ENCODE data around the gene CDH18. TPM values are rescaled to one million over a fixed set of nuclear protein-coding genes. Genes with fewer than 3 reads are reported as not detected.

The CDH18 gene
- total and polyA plus RNA-seq, 2 of the 13 experiments (the other 11 are each of a cell fraction or from before 2014, with no cell fraction given) = not detected

- TF ChIP-seq, protein P1, sequence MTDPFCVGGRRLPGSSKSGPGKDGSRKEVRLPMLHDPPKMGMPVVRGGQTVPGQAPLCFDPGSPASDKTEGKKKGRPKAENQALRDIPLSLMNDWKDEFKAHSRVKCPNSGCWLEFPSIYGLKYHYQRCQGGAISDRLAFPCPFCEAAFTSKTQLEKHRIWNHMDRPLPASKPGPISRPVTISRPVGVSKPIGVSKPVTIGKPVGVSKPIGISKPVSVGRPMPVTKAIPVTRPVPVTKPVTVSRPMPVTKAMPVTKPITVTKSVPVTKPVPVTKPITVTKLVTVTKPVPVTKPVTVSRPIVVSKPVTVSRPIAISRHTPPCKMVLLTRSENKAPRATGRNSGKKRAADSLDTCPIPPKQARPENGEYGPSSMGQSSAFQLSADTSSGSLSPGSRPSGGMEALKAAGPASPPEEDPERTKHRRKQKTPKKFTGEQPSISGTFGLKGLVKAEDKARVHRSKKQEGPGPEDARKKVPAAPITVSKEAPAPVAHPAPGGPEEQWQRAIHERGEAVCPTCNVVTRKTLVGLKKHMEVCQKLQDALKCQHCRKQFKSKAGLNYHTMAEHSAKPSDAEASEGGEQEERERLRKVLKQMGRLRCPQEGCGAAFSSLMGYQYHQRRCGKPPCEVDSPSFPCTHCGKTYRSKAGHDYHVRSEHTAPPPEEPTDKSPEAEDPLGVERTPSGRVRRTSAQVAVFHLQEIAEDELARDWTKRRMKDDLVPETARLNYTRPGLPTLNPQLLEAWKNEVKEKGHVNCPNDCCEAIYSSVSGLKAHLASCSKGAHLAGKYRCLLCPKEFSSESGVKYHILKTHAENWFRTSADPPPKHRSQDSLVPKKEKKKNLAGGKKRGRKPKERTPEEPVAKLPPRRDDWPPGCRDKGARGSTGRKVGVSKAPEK (CRISPR knock-in tag; IDR thresholded peaks at IDR 0.05; ENCODE audit: borderline replicate concordance) = no peak
- TF ChIP-seq, protein P2, sequence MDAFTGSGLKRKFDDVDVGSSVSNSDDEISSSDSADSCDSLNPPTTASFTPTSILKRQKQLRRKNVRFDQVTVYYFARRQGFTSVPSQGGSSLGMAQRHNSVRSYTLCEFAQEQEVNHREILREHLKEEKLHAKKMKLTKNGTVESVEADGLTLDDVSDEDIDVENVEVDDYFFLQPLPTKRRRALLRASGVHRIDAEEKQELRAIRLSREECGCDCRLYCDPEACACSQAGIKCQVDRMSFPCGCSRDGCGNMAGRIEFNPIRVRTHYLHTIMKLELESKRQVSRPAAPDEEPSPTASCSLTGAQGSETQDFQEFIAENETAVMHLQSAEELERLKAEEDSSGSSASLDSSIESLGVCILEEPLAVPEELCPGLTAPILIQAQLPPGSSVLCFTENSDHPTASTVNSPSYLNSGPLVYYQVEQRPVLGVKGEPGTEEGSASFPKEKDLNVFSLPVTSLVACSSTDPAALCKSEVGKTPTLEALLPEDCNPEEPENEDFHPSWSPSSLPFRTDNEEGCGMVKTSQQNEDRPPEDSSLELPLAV (CRISPR knock-in tag; conservative IDR thresholded peaks at IDR 0.05; ENCODE audit: low read depth) = no peak
- TF ChIP-seq ZNF597 (CRISPR knock-in tag; IDR thresholded peaks at IDR 0.05) (no peak), SP140L (CRISPR knock-in tag; IDR thresholded peaks at IDR 0.05; ENCODE audit: borderline replicate concordance) (no peak), POLR2A (IDR thresholded peaks at IDR 0.05; ENCODE audit: insufficient read depth in 1 of 2, low read depth in 2 of 2, low read length in 2 of 2) (no peak), MXI1 (IDR thresholded peaks at IDR 0.05; ENCODE audit: borderline replicate concordance, low read depth, low read length) (no peak), ZNF468 (CRISPR knock-in tag; IDR thresholded peaks at IDR 0.05) (no peak)
- TF ChIP-seq, protein P3, sequence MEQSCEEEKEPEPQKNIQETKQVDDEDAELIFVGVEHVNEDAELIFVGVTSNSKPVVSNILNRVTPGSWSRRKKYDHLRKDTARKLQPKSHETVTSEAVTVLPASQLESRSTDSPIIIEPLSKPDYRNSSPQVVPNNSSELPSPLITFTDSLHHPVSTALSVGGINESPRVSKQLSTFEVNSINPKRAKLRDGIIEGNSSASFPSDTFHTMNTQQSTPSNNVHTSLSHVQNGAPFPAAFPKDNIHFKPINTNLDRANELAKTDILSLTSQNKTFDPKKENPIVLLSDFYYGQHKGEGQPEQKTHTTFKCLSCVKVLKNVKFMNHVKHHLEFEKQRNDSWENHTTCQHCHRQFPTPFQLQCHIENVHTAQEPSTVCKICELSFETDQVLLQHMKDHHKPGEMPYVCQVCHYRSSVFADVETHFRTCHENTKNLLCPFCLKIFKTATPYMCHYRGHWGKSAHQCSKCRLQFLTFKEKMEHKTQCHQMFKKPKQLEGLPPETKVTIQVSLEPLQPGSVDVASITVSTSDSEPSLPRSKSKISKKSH (CRISPR knock-in tag; IDR thresholded peaks at IDR 0.05; ENCODE audit: borderline replicate concordance) = no peak
Observed at GRCh38 chr5:19806756-19807155, 181.2 kb downstream of the CDH18 start (continued).
